ENCODE data around the gene SCML1.

SCML1 gene

DNA sequence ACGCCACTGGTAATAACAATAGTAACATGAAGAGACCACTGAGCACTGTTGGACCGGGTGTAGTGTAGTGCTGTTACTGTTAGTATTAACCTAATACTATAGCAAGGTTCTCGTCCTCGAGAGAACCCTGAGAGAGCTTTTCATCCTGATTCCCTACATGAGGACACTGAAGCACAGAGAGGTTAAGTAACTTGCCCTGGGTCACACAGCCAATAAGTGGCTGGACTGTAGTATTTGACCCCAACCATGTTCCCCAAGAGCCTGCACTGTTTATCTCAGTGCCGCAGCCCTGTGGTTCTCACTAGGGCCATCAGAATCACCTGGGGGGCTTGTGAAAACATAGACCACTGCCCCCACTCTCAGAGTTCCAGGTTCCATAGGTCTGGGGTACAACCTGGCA lies 10.4 kb downstream of the SCML1 start:
- TF ChIP-seq, protein P1, sequence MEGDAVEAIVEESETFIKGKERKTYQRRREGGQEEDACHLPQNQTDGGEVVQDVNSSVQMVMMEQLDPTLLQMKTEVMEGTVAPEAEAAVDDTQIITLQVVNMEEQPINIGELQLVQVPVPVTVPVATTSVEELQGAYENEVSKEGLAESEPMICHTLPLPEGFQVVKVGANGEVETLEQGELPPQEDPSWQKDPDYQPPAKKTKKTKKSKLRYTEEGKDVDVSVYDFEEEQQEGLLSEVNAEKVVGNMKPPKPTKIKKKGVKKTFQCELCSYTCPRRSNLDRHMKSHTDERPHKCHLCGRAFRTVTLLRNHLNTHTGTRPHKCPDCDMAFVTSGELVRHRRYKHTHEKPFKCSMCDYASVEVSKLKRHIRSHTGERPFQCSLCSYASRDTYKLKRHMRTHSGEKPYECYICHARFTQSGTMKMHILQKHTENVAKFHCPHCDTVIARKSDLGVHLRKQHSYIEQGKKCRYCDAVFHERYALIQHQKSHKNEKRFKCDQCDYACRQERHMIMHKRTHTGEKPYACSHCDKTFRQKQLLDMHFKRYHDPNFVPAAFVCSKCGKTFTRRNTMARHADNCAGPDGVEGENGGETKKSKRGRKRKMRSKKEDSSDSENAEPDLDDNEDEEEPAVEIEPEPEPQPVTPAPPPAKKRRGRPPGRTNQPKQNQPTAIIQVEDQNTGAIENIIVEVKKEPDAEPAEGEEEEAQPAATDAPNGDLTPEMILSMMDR (conservative IDR thresholded peaks at IDR 0.05; ENCODE audit: low read depth, low read length) = no peak
- H3K4me3 ChIP-seq (ENCODE audit: low read length) = no peak overlapping the region
- no peak for DNase-seq (ENCODE audit: low read depth)

DNA sequence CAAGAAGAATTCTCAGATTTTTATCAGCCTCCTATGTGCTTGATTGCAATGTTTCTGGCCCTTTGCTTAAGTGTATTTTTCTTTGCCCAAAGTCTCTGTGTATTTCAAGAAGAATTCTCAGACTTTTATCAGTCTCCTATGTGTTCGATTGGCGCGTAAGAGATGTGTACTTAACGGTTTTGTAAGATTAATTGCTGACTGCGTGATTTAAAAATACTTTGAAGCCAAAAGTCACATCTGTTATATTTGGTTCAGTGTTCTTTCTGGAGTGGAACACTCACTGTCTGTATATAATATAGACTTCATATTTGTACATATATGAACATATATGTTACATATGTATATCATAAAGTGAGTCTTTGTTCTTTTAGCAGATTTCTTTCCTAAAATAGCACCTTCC lies 11.4 kb downstream of the SCML1 start:
- TF ChIP-seq, protein P1 (conservative IDR thresholded peaks at IDR 0.05; ENCODE audit: low read depth, low read length) = no peak
- DNase-seq (ENCODE audit: low read depth) = no peak
- H3K4me3 ChIP-seq (ENCODE audit: low read length) = no peak overlapping the region

DNA sequence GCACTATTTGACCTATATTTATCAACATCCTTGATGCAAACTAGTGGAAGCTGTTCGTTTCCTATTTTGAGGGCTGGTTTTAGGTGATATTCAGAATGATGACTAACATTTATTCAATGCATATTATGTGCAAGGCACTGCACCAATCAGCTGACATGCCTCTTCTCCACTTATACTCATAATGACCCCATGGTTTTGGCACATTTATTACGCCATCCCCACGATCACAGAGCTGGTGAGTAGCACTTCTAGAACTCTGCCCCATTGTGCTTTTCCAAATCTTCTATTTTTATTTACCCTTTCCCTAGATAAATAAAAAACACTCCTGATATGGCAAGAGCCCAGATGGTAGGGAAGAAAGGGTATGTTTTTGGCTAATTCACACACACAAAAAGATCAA lies 13.1 kb downstream of the SCML1 start:
- no peak for DNase-seq (ENCODE audit: low read depth)
- TF ChIP-seq, protein P1 (conservative IDR thresholded peaks at IDR 0.05; ENCODE audit: low read depth, low read length) = no peak
- no peak overlapping the region for H3K4me3 ChIP-seq (ENCODE audit: low read length)

DNA sequence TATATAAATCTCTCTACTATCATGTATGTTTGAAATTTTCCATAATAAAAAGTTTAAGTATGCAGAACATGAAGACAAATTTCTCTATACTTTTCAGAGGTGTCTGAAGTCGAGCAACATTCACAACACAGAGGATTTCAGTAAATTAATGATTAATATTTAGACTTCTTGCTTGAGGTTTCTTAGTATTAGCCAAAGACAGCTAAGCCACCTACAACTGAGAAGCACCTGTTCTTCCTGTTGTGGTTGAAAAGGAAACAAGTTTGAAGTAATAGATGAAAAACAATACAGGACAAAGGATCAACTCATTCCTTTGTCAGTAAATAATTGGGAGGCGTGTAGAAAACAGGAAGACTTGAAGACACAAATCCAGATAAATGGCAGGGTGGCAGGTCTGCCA lies 21.1 kb downstream of the SCML1 start:
- no peak for DNase-seq (ENCODE audit: low read depth)
- TF ChIP-seq, protein P1 (conservative IDR thresholded peaks at IDR 0.05; ENCODE audit: low read depth, low read length) = no peak
- H3K4me3 ChIP-seq (ENCODE audit: low read length) = no peak overlapping the region

DNA sequence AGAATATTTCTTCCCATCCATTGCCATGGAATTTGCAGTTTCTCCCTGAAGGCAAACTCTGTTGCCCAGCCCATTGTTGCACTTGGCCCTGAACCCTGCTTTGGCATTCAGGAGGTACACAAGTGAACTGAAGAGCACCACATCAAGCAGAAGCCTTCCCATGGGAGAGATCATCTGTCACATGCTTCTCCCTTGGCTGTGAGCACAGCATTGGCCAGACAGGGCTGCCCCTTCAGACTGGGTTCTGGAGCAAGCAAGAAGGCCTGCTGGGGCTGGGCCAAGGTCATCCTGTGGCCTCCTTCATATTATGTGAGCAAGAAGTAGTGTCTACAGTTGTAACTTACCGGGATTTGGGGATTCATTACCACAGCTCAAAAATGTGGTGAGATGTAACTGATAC lies 22.7 kb downstream of the SCML1 start:
- no peak for DNase-seq (ENCODE audit: low read depth)
- TF ChIP-seq, protein P1 (conservative IDR thresholded peaks at IDR 0.05; ENCODE audit: low read depth, low read length) = no peak
- no peak overlapping the region for H3K4me3 ChIP-seq (ENCODE audit: low read length)

DNA sequence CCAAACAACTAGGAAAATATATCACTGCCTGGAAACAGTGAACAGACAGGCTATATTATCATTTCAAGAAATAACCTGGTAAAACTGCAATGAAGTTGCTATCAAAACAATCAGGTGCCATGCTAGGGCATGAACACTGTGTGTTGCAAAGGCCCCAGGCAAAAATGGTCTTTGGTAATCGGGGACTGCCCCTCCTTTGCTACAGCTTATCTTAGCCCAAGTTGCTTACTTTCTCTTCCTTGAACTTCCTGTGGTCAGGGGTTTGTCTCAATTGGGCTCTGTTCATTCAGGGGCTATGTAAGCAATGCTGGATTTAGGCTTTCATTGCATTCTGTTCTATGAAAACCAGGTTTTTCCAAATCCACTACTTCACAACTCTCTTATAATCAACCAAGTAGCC lies 30.4 kb downstream of the SCML1 start:
- no peak for DNase-seq (ENCODE audit: low read depth)
- TF ChIP-seq, protein P1 (conservative IDR thresholded peaks at IDR 0.05; ENCODE audit: low read depth, low read length) = no peak
- H3K4me3 ChIP-seq (ENCODE audit: low read length) = no peak overlapping the region

DNA sequence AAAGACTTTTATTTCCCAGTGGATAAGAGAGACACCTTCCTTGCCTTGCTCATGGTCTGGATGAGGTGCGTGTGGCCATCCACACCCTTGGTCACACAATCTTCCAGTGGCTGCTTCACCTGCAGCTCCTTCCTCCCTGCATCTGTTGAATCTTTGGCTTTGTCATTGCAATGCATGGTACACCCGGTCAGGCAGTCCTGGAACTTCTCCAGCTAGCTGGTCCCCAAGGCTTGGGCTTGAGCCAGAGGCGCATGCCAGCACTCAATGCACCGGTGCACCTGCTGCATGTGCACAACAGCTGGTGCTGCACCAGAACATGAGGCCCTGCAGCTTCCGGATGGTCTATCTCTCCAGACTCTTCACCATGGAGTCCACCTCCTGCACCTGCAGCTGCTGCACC lies 31.7 kb downstream of the SCML1 start:
- no peak for DNase-seq (ENCODE audit: low read depth)
- no peak overlapping the region for H3K4me3 ChIP-seq (ENCODE audit: low read length)
- TF ChIP-seq, protein P1 (conservative IDR thresholded peaks at IDR 0.05; ENCODE audit: low read depth, low read length) = no peak

All from retinal pigment epithelial cell (primary cell).